HG02763 (cell line): Measurements from ENCODE around the gene ARPC1A.
"Not testable (repeated sequence)": the region's sequence is repeated elsewhere in the genome, so short reads cannot be mapped to it uniquely, and the experiment has no call there.

Source experiments
- ATAC-seq: cut with Tn5 transposase; IDR thresholded peaks from one replicate; pipeline ENCODE4 v1.9.1; 2021; ENCODE audit warnings: mild to moderate bottlenecking, moderate library complexity; ENCODE audit not compliant: unreplicated experiment

Gene ARPC1A

DNA sequence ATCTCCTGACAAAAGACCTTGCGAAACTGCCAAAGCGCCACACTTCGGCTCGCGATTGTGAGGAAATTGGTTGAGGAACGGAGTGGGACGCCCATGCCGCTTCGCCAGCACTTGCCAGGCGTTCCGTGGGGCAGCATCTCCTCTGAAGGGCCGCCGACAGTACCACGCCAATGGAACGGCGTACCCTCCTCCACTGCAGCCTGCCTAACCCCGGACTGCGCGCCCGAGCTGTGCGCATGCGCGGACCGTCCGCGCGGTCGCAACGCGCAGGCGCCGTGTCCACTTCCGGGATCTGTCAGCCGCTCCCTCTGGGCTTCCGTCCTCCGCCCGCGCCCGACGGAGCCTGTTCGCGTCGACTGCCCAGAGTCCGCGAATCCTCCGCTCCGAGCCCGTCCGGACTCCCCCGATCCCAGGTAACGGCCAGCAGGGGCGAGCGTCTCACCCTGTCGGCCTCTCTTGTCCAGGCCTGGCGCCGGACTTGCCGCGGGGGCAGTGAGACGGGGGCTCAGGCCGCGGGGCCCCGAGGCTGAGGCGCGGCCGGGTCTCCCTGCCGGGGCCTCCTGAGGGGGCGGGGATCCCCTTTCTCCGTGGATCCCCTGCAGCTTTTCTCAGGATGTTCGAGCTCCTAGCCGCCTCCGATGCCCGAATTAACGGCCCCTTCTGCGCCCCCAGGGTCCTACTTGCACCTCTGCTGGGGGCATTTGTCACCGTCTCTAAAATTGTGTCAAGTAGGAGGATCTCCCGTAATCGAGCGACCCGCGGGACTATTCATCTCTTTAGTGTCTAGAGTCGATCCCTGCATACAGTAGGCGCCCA lies at the start of gene ARPC1A:
TSS of gene ARPC1A (plus strand) at position 307 of the 816 bp plus-strand sequence. CDS start 7,456 bp downstream, outside the sequence.
- peak; percentile 91 for ATAC-seq

DNA sequence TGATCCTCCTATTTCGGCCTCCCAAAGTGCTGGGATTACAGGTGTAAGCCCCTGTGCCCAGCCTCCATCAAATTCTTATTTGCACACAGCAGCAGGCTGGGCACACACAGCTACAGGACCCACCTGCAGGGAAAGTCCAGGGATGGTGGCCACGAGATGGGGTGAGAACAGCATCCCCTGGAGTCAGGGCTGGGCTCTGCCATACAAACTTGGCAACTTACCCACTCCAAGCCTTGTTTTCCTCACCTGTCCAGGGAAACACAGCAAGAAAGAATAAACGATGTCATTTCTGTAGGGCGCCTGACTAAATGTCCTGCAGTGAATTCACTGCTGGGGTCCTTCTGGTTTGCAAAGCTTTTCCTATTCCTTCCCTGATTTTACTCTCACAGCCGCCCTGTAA lies 47.5 kb upstream of the ARPC1A start:
- no peak for ATAC-seq

DNA sequence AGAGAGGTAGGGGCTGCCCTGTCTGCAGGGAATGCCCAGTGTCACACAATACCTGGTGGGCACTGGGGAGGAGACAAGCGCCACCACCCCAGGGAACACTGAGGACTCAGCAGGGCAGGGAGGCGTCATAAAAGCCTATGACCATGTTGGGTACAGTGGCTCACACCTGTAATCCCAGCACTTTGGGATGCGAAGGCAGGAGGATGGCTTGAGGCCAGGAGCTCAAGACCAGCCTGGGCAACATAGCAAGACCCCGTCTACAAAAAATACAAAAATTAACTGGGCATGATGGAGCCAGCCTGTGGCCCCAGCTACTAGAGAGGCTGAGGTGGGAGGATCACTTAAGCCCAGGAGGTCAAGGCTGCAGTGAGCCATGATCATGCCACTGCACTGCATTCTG lies 41.5 kb upstream of the ARPC1A start:
- not testable (repeated sequence) for ATAC-seq

DNA sequence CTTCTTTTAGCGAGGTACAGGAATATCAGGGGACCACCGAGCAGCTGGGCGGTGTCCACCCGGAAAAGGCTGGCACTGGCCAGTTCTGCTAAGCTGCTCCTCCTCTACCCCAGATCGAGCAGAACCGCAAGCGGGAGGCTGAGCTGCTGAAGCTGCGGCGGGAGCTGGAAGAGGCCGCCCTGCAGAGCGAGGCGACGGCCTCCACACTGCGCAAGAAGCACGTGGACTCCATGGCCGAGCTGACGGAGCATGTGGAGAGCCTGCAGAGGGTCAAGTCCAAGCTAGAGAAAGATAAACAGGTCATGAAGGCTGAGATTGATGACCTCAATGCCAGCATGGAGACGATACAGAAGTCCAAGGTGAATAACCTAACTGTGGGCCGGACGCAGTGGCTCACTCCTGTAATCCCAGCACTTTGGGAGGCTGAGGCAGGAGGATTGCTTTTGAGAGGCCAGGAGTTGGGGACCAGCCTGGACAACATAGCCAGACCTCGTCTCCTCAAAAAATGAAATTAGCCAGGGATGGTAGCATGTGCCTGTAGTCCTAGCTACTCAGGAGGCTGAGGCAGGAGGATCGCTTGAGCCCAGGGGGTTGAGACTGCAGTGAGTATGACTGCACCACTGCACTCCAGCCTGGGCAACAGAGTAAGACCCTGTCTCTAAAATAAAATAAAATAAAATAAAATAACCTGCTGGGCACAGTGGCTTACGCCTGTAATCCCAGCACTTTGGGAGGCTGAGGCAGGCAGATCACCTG lies 37.7 kb upstream of the ARPC1A start:
- no peak for ATAC-seq

DNA sequence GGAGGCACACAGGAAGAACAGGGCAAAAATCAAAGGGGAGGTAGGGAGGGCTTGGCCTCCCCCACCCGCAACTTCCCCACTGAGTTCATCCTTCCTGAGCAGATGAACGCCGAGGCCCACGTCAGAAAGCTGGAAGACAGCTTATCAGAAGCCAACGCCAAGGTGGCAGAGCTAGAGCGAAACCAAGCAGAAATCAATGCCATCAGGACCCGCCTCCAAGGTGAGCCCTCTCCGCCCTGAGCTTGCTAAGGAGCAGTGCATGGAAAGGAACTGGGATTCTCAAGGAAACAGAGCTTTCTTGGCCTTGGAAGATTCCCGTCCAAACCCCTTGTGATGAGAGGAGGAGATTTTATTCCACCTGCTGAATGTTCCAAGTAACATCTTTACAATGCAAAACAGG lies 36.5 kb upstream of the ARPC1A start:
- ATAC-seq: no peak

DNA sequence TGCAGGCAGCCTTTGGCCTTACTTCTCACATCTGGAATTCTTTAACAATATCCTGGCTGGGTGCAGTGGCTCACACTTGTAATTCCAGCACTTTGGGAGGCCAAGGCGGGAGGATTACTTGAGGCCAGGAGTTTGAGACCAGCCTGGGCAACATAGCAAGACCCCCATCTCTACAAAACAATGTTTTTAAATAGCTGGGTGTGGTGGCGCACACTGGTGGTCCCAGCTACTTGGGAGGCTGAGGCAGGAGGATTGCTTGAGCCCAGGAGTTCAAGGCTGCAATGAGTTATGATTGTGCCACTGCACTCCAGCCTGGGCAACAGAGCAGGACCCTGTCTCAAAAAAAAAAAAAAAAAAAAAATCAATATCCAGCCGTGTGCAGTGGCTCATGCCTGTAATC lies 35.5 kb upstream of the ARPC1A start:
- ATAC-seq: not testable (repeated sequence)

DNA sequence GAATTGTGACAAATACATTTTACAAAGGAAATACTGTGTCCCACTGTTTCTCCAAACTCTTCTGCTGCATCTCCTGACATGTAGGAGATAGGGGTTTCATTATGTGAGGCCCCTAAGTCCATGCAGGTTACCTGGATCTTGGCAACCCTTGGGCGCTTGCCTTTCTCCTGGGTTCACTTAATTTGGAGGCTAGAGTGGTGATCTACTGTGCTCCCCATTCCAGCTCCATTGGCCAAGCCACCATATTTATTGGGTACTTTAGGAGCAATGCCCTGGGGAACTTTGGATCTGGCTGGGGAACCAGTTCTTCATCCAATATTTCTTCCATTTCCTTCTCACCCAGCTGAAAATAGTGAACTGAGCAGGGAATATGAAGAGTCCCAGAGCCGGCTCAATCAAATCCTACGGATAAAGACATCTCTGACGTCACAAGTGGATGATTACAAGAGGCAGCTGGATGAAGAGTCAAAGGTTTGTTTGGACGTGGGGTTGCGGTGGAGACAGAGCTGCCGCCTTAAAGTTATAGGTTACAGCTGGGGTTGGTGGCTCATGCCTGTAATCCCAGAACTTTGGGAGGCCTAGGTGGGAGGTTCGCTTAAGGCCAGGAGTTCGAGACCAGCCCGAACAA lies 34.6 kb upstream of the ARPC1A start:
- ATAC-seq: no peak

DNA sequence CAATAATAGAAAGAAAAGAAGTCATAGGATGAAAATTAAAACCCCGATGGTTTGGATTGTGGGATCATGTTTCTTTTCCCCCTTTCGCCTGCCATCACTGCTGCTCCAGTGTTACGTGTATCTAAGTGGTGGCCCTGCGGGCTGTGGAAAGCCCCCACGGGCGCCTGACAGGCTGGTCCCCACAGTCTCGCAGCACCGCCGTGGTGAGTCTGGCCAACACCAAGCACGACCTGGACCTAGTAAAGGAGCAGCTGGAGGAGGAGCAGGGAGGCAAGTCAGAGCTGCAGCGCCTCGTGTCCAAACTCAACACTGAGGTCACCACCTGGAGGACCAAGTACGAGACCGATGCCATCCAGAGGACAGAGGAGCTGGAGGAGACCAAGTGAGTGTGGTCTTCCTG lies 33.6 kb upstream of the ARPC1A start:
- ATAC-seq: no peak

DNA sequence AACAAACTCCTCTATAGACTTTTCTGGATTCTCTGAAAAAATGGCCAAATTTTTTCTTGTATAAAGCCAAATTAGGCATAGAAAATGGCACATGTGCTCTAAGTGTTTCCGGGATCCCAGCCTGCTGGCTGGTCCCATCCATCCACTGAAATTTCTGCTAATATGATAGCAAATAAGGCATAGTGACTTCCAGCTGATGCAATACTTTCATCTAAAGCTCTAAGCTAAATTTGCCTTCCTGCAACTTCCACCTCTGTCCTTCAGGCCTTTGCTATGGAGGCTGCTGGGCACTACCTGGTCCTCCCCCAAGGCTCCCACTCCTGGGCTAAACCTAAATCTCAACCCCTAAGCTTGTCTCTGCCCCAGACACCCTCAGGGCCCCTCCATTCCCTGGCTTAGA lies 32.5 kb upstream of the ARPC1A start:
- no peak for ATAC-seq

DNA sequence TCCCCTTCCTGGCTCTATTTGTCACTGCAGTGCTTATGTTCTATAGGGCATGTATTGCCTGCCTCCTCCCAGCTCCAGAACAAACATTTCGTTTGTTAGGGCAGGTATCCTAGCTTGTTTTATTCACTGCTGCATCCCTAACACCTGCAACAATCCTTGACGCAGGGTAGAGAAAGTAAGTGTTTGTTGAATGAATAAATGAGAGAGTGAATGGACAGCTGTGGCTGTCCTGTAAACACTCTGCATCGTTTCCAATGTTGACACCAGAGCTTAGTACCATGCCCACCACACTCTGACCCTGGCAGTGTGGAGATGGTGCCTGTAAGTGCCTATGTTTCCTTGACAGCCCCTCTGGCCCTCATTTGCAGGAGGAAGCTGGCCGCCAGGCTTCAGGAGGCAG lies 32.0 kb upstream of the ARPC1A start:
- ATAC-seq: no peak

DNA sequence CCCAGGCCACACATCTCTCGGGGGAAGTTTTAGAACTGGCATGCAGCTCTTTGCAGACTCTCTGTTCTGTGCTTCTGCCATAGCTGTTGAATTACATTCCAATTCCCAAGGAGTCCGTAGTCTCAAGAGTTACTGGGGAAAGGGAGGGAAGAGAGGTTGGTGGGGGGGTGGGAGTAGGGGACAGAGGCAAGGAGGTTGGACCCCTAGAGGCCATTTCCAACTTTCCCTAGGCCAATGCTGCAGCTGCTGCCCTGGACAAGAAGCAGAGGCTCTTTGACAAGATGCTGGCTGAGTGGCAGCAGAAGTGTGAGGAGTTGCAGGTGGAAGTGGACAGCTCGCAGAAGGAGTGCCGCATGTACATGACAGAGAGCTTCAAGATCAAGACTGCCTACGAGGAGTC lies 29.2 kb upstream of the ARPC1A start:
- no peak for ATAC-seq

DNA sequence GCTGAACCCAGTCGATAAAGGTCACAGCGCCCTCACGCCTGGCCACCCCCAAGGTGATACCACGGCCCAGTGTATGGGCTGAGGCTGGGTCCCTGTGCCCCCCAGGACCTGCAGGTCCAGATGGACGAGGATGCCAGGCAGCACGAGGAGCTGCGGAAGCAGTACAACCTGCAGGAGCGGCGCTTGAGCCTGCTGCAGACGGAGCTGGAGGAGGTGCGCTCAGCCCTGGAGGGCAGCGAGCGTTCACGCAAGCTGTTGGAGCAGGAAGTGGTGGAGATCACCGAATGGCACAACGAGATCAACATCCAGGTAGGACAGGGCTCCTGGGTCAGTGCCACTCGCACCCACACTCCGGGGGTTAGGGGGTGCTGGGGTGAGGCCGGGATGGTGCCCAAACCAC lies 24.2 kb upstream of the ARPC1A start:
- no peak for ATAC-seq

DNA sequence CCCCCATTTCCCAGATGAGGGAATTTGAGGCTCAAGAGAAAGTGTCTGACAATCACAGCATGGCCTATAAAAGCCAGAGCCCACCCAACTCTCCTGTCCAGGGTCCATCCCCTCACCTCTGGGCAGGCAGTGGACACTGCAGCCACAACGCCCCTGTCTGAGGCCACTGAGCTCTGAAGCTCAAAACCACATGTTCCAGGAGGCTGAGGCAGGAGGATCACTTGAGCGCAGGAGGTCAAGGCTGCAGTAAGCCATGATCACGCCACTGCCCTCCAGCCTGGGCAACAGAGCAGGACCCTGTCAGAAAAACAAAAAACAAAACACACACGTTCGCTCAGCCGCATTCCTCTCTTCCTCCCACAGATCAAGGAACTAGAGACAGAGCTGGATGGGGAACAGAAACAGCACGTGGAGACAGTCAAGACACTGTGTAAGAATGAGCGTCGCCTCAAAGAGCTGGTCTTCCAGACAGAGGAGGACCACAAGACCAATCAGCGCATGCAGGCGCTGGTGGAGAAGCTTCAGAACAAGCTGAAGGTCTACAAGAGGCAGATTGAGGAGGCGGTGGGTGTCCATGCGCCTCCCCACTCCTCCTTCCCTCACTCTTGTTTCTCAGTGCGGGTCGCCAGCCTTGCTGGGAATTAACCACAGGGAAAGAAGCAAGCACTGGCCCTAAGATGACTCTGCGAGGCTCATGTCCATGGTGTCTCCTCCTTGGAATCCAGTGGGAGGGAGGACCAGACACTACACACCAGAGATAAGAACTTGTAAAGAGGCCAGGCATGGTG lies 20.0 kb upstream of the ARPC1A start:
- ATAC-seq: no peak

DNA sequence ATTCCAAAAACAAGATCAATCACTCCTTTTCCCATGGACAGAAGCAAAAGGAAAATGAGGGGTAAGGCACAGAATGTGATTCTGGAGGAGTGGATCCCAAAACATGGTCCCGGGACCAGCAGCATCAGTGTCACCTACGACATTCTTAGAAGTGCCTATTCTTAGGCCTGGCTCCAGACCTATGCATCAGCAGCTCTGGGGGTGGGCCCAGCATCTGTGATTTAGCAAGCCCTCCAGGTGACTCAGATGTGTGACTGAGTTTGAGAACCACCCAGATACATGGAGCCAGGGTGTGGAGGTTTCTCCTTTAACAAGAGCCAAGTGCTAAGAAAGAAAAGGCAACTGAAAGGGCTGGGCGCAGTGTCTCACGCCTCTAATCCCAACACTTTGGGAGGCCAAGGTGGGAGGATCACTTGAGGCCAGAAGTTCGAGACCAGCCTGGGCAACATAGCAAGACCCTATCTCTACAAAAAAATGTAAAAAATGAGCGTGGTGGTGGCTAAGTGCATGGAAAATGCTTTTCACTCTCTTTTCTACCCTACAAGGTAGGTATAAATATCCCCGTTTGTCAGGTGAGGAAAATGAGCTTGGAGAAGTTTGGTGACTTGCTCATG lies 17.1 kb upstream of the ARPC1A start:
- ATAC-seq: no peak

DNA sequence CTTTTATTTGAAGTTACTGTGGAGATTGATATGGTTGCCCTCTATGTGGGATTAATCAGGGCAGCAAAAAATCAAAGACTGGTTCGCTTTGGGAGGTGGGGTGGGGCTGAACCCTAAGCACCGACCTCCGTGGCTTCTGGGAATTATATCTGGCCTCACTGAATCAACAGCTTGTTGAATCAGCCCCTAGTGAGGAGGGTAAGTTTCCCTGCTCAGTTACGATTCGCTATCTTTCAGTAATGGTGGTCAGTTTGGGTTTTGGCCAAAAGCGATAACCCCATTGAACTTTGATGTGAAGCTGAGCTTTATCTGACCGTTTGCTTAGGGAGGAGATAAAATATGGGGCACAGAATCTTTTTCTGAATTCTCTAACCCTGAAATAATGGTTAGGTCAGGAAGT lies 16.6 kb upstream of the ARPC1A start:
- ATAC-seq: no peak

DNA sequence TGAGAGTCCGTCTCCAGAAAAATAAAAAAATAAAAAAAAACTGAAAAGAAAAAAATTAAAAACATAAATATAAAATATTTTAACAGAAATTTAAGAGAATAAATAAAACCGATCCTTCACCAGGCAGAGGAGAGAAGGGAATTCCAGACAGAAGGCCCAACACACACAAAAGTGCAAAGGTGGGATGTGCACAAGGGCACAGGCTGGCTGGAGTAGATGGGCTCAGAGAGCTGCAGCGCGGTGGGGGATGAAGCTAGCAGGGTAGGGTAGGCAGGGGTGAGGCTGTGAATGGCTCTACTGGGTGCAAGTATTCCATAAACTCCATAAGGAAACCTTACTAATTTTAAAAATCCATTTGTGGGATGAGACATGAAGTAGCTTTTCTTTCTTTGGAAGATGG lies 15.7 kb upstream of the ARPC1A start:
- no peak for ATAC-seq

DNA sequence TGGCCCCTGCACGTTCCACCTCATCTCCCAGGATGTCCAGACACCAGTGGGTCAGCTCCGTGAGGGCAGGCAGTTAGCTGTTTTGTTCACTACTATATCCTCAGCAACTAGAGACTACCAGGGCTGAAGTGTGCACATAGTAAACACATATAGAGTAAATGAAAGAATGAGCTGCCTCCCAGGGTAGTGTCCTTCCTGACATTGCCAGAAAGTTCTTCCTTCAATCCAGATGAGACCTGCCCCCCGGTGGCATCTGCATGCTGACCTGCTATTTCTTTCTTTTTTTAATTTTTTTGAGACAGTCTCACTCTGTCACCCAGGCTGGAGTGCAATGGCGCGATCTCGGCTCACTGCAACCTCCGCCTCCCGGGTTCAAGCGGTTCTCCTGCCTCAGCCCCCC lies 14.0 kb upstream of the ARPC1A start:
- no peak for ATAC-seq

DNA sequence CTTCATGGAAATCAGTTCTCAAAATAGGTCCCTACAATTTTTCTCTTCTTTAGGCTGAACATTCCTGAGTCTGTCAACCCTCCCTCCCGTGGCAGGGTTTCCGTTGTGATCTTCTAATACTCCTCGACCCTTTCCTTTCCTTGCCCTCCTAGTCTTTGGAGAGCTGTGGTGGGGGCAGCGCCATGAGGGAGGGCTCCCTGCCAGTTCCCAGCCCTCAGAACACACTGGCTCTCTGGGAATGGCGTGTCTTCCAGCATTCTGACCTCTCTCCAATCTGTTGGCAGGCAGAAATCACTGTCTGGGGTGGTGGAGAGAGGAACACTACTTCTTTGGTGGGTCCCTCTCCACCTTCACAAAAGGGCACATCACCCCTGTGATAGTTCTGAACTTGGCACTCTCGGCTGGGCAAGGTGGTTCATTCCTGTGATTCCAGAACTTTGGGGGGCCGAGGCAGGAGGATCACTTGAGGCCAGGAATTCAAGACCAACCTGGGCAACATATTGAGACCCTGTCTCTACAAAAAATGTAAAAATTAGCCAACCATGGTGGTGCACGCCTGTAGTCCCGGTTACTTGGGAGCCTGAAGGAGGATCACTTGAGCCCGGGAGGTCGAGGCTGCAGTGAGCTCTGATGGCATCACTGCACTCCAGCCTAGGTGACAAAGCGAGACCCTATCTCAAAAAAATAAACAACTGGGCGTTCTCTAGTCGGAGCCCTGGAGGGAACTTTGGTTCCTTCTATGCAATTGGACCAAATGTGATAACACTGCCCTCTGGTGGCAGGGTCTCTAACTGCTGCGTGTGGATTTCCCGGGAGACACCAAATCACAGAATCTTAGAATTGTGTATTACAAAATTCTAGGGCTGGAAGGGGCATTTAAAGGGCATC lies 13.1 kb upstream of the ARPC1A start:
- no peak for ATAC-seq

DNA sequence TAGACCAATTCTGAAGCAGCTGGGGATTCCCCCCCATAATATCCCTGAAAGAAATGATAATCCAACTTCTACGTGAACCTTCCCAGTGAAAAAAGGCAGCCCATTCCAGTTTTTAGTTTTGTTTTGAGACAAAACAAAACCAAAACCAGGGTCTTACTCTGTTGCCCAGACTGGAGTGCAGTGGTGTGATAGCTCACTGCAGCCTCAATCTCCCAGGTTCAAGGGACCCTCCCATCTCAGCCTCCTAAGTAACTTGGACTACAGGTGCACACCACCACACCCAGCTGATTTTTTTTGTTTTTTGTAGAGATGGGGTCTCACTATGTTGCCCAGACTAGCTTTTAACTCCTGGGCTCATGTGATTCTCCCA lies 12.5 kb upstream of the ARPC1A start:
- no peak for ATAC-seq

DNA sequence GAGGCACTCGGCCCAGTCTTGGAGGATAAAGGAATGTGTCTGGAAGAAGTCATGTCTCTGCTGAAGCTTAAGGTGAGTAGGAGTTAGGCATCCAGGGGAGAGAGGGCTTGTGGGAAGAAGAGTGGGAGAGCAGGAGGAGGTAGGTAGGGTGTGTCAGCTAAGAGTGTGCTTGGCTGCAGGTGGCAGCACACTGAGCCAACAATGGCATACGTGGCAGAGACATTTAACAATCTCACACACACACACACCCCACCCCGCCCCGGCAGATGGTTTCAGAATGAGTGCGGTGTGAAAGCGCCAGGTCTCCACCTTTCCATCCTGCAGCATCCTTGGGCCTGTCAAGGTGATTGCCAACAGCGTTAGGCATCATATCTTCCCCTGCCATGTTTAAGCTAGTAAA lies 11.2 kb upstream of the ARPC1A start:
- no peak for ATAC-seq
